HepG2 (cell line): Measurements from ENCODE around the gene CDK11A. TPM values are rescaled to one million over a fixed set of nuclear protein-coding genes. Genes with fewer than 3 reads are reported as not detected.

Experiments
- BHLHE40 ChIP-seq: IDR thresholded peaks from 2 replicates; pipeline ENCODE4 v1.6.1; 2011; ENCODE audit warnings: low read length, improper control_type of control experiment
- BRD4 ChIP-seq: sonication (generic); formaldehyde crosslinking; IDR thresholded peaks from 2 replicates; pipeline ENCODE4 v1.4.0; 2020; ENCODE audit warnings: missing genetic modification reagents
- FOXK2 ChIP-seq: fragments of 450-650 bp; IDR thresholded peaks from 2 replicates; pipeline ENCODE4 v1.6.1; 2016
- GMEB1 ChIP-seq: sonication (generic); formaldehyde crosslinking; IDR thresholded peaks from 2 replicates; pipeline ENCODE4 v1.5.1; 2020; ENCODE audit warnings: missing genetic modification reagents, mild to moderate bottlenecking, borderline replicate concordance
- KDM2A ChIP-seq: sonication (generic); formaldehyde crosslinking; IDR thresholded peaks from 2 replicates; pipeline ENCODE4 v1.4.0; 2020; ENCODE audit warnings: low read depth, missing genetic modification reagents, borderline replicate concordance
- MED1 ChIP-seq: sonication (generic); formaldehyde crosslinking; IDR thresholded peaks from 2 replicates; pipeline ENCODE4 v1.4.0; 2020; ENCODE audit warnings: missing genetic modification reagents
- NAIF1 ChIP-seq: sonication (generic); formaldehyde crosslinking; IDR thresholded peaks from 2 replicates; pipeline ENCODE4 v1.5.0; 2020; ENCODE audit warnings: mild to moderate bottlenecking, missing genetic modification reagents, borderline replicate concordance
- POGZ ChIP-seq: sonication (generic); formaldehyde crosslinking; IDR thresholded peaks from 2 replicates; pipeline ENCODE4 v1.4.0; 2020; ENCODE audit warnings: mild to moderate bottlenecking, missing genetic modification reagents
- POLR2G ChIP-seq: fragments of 200-400 bp; formaldehyde crosslinking; IDR thresholded peaks from 2 replicates; pipeline ENCODE4 v1.6.1; 2018; ENCODE audit warnings: mild to moderate bottlenecking, low read depth, low read length, moderate library complexity
- SALL1 ChIP-seq: sonication (generic); formaldehyde crosslinking; IDR thresholded peaks from 2 replicates; pipeline ENCODE4 v1.8.0; 2022; ENCODE audit warnings: mild to moderate bottlenecking, missing genetic modification reagents
- SAP130 ChIP-seq: IDR thresholded peaks from 2 replicates; pipeline ENCODE4 v1.6.1; 2016; ENCODE audit warnings: low read depth
- TAF1 ChIP-seq: sonication (generic); formaldehyde crosslinking; IDR thresholded peaks from 2 replicates; pipeline ENCODE4 v1.4.0; 2020; ENCODE audit warnings: missing genetic modification reagents
- UBTF ChIP-seq: sonication (generic); formaldehyde crosslinking; IDR thresholded peaks from 2 replicates; pipeline ENCODE4 v1.4.0; 2020; ENCODE audit warnings: mild to moderate bottlenecking, missing genetic modification reagents
- ZNF687 ChIP-seq: sonication (generic); formaldehyde crosslinking; IDR thresholded peaks from 2 replicates; pipeline ENCODE4 v1.5.1; 2020; ENCODE audit warnings: mild to moderate bottlenecking, missing genetic modification reagents, moderate library complexity
- ZNF770 ChIP-seq: sonication (generic); formaldehyde crosslinking; IDR thresholded peaks from 2 replicates; pipeline ENCODE4 v1.5.0; 2020; ENCODE audit warnings: mild to moderate bottlenecking, missing genetic modification reagents
- polyA plus RNA-seq, 8 experiments: library from polyadenylated mRNA; depleted of rRNA in 3 of 8; stranded (reverse) in 7 of 8; unstranded in 1 of 8; fragments of >200 nt; fragmentation: Illumina TruSeq in 4 of 8; extraction: Trizol in 4 of 8; gene quantifications; 2 replicates each; pipeline versions ENCODE4 v1.2.1 to v1.2.3, GENCODE V29; 2011 to 2016; ENCODE audit warnings: low read depth in 4 of 8, missing spikeins in 1 of 8, mixed read lengths in 1 of 8; ENCODE audit not compliant: insufficient read depth in 1 of 8
- total RNA-seq, 5 experiments: library from RNA; depleted of rRNA; stranded (reverse); fragments of >200 nt; fragmentation: Illumina TruSeq; extraction: Trizol; gene quantifications; 2 replicates each; pipeline ENCODE4 v1.2.3, GENCODE V29; 2016; ENCODE audit warnings: low read depth in 1 of 5
- TF ChIP-seq, protein P1 (sequence below): IDR thresholded peaks from 2 replicates; pipeline ENCODE4 v1.6.1; 2012; ENCODE audit warnings: inconsistent platforms

The CDK11A gene
- total and polyA plus RNA-seq, 2 of the 13 experiments (the other 11 are each of a cell fraction or from before 2014, with no cell fraction given) = 11.2 to 17.9 TPM

DNA sequence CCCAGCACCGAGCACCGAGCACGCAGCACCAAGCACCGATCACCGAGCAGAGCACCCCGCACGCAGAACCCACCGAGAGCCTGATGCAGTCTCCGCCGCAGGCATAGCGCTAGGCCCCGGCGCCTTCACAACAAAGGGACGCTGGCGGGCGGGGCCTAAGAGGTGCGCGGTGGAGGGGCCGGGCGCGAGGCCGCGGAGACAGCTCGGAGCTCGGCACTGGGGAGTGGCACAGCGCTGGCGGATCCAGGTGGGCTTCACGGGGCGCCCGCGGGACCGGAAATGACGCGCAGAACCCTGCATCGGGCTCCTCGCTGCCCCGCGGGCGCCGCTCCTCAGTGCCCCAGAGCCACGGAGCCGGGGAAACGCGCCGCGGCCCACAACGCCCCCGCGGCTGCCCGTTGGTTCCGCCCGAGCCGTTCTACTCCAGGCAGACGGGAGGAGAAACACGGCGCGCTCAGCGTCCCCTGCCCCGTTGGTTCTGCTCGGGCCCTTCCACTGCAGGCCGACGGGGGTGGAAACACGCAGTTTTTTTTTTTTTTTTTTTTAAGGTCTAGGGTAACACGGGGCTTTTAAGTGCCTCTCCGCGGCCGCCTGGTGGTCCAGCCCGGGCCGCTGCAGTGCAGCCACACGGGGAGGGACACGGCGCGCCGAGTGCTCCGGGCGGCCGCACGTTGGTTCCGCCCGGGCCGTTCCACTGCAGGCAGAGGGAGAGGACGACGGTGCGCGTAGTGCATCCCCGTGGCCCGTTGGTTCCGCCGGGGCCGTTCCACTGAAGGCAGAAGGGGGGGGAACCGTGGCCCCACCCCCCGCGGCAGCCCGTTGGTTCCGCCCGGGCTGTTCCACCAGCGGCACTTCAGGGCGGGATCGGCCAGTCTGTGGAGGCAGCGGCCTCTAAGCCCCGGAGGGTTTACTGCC is 21.8 kb upstream of the CDK11A start (continued):
- TF ChIP-seq MED1 = peak; percentile 22; the same call in 1 of the 2 replicates
- peak; percentile 89 for TF ChIP-seq BHLHE40
- TF ChIP-seq POLR2G = peak; percentile 53
- TF ChIP-seq TAF1 (CRISPR knock-in tag) = peak; percentile 28; the same call in 1 of the 2 replicates
- peak; percentile 28; the same call in 1 of the 2 replicates for TF ChIP-seq POGZ (CRISPR knock-in tag)
- 0 out of 2 replicates have a peak, but pooled peaks have one; percentile 35 for TF ChIP-seq SALL1 (CRISPR knock-in tag)
- peak; percentile 48; the same call in 1 of the 2 replicates for TF ChIP-seq ZNF687 (CRISPR knock-in tag)
- TF ChIP-seq BRD4 (CRISPR knock-in tag) = 0 out of 2 replicates have a peak, but pooled peaks have one; percentile 34
- peak; percentile 55 for TF ChIP-seq SAP130
- peak; percentile 45; the same call in 1 of the 2 replicates for TF ChIP-seq UBTF (CRISPR knock-in tag)
- TF ChIP-seq FOXK2 = peak; percentile 99
- TF ChIP-seq, protein P1, sequence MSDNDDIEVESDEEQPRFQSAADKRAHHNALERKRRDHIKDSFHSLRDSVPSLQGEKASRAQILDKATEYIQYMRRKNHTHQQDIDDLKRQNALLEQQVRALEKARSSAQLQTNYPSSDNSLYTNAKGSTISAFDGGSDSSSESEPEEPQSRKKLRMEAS = peak; percentile 64
- TF ChIP-seq NAIF1 = peak; percentile 92
- TF ChIP-seq ZNF770 (CRISPR knock-in tag) = peak; percentile 71; the same call in 1 of the 2 replicates
- TF ChIP-seq GMEB1 (CRISPR knock-in tag) = peak; percentile 48; the same call in 1 of the 2 replicates
- TF ChIP-seq KDM2A (CRISPR knock-in tag) = peak; percentile 46; the same call in 1 of the 2 replicates
